ENCODE data around the gene ZNF560. TPM values are rescaled to one million over a fixed set of nuclear protein-coding genes. Genes with fewer than 3 reads are reported as not detected.

The ZNF560 gene
- total and polyA plus RNA-seq, 3 donors from 2014 or later: 8.0 to 15.4 (median 13.1) TPM

DNA sequence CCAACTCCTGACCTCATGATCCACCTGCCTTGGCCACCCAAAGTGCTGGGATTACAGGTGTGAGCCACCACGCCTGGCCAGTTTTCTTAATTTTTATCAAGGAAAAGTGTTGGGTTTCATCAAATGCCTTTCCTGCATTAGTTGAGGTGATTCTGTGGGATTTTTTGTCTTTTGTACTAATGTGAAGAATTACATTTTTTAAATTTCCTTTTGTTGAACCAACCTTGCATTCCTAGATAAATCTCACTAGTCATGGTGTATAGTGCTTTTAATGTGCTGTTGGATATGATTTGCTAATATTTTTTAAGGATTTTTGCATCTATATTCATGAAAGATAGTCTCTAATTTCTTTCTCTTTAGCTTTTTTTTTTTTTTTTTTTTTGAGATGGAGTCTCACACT is 2.4 kb upstream of the ZNF560 start:
- Histone ChIP-seq H3K27me3 (no peaks in the 10 kb centered on the region), H3K36me3 (ENCODE audit: low read depth, missing control alignments) (no peaks in the 10 kb centered on the region), H3K4me3 (no peak overlapping the region), H3K9me3 (no peaks in the 10 kb centered on the region), H3K27ac (no peak overlapping the region), H3K4me1 (no peaks in the 10 kb centered on the region)
- DNase-seq: no peak
- TF ChIP-seq, protein P1, sequence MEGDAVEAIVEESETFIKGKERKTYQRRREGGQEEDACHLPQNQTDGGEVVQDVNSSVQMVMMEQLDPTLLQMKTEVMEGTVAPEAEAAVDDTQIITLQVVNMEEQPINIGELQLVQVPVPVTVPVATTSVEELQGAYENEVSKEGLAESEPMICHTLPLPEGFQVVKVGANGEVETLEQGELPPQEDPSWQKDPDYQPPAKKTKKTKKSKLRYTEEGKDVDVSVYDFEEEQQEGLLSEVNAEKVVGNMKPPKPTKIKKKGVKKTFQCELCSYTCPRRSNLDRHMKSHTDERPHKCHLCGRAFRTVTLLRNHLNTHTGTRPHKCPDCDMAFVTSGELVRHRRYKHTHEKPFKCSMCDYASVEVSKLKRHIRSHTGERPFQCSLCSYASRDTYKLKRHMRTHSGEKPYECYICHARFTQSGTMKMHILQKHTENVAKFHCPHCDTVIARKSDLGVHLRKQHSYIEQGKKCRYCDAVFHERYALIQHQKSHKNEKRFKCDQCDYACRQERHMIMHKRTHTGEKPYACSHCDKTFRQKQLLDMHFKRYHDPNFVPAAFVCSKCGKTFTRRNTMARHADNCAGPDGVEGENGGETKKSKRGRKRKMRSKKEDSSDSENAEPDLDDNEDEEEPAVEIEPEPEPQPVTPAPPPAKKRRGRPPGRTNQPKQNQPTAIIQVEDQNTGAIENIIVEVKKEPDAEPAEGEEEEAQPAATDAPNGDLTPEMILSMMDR (IDR thresholded peaks at IDR 0.05): no peak
- no peak for TF ChIP-seq POLR2A (IDR thresholded peaks at IDR 0.05)
- intact Hi-C loops (cut with DNase I; ENCODE audit: low total_unique reads): no loop called here
- 91 to 95% methylated on average over 1 of the region's 1 CpG for WGBS, 2 donors

DNA sequence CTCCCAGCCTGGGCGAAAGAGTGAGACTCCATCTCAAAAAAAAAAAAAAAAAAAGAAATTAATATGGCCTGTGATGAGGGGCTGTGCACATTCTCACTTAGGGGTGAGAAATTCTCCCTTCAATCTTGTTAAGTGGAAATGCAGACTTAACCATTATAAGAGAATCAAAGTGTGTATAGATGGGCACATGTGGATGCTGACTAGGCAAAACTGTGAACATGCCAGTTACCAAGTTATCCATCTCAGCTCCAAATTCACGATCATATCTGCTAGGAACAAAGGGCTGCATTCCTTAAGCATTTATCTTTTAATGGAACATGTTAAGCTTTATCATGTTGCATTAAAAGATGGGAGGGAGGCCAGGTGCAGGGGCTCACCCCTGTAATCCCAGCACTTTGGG is 4.3 kb downstream of the ZNF560 start:
- H3K27ac ChIP-seq: no peak overlapping the region
- H3K27me3 ChIP-seq: no peaks in the 10 kb centered on the region
- no peak for DNase-seq
- H3K9me3 ChIP-seq: no peaks in the 10 kb centered on the region
- no peak overlapping the region for H3K4me3 ChIP-seq
- 79 to 84% methylated on average over 2 of the region's 2 CpGs for WGBS, 2 donors
- no peaks in the 10 kb centered on the region for H3K36me3 ChIP-seq (ENCODE audit: low read depth, missing control alignments)
- intact Hi-C loops (cut with DNase I; ENCODE audit: low total_unique reads): no loop called here
- no peak for TF ChIP-seq POLR2A (IDR thresholded peaks at IDR 0.05)
- TF ChIP-seq, protein P1 (IDR thresholded peaks at IDR 0.05): no peak
- no peaks in the 10 kb centered on the region for H3K4me1 ChIP-seq

DNA sequence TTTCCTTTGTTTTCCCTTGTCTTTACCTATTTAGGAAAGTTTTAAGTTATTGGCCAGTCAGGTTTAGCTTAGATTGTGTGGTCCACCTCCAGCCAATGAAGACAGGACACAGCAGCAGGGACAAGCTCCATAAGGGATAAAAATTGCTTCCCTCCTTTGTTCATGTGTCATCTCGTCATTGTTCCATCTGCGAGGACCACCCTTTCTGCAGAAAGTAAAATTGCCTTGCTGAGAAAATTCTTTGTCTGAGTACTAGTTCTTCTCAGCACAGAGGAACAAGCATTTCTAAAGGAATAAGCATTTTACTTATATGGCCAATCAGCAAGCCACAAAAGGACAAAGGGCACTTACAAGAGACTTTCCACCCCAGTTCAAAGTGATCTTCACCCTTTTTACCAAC is 11.4 kb downstream of the ZNF560 start:
- no peaks in the 10 kb centered on the region for H3K36me3 ChIP-seq (ENCODE audit: low read depth, missing control alignments)
- no peaks in the 10 kb centered on the region for H3K27me3 ChIP-seq
- H3K9me3 ChIP-seq: no peaks in the 10 kb centered on the region
- TF ChIP-seq, protein P1 (IDR thresholded peaks at IDR 0.05): no peak
- intact Hi-C loops (cut with DNase I; ENCODE audit: low total_unique reads): no loop called here
- no peak overlapping the region for H3K4me3 ChIP-seq
- 81 to 90% methylated on average over 2 of the region's 2 CpGs for WGBS, 2 donors
- no peaks in the 10 kb centered on the region for H3K4me1 ChIP-seq
- no peak overlapping the region for H3K27ac ChIP-seq
- DNase-seq: no peak

DNA sequence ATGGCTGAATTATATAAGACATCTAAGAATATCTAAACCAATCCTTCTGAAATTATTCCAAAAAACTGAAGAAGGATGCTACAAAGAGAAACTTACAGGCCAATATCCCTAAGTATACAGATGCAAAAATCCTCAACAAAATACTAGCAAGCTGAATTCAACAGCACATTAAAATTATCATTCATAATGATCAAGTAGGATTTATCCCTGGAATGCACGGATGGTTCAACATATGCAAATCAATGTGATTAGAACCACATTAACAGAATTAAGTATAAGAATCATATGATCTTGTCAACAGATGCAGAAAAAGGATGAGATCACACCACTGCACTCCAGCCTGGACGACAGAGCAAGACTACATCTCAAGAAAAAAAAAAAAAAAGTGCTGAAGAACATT is 13.3 kb downstream of the ZNF560 start:
- Histone ChIP-seq H3K4me1 (no peaks in the 10 kb centered on the region), H3K9me3 (no peaks in the 10 kb centered on the region), H3K4me3 (no peak overlapping the region), H3K27ac (no peak overlapping the region), H3K36me3 (ENCODE audit: low read depth, missing control alignments) (no peaks in the 10 kb centered on the region), H3K27me3 (no peaks in the 10 kb centered on the region)
- no peak for DNase-seq
- WGBS, 2 donors: 81 to 92% methylated on average over 2 of the region's 2 CpGs
- intact Hi-C loops (cut with DNase I; ENCODE audit: low total_unique reads): no loop called here
- no peak for TF ChIP-seq POLR2A (IDR thresholded peaks at IDR 0.05)
- TF ChIP-seq, protein P1 (IDR thresholded peaks at IDR 0.05): no peak

DNA sequence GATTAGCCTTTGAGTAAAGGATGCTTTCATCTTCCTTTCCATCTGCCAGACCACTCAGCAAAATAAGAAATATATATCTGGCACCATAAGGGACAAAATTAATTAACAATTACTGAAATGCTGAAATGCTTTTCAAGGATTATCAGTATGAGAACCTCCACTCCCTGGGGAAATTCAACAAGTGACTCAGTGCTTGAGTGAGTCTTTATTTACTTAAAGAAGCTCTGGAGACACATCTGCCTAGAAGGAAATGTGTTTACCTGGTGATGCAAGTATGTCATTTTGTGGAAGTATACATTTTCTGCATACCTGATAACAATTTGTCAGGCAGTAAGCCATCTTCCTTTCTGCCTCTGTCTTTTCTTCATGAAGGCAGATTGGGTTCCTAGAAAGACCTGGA is 23.4 kb downstream of the ZNF560 start:
- intact Hi-C loops (cut with DNase I; ENCODE audit: low total_unique reads): no loop called here
- Histone ChIP-seq H3K27me3 (no peaks in the 10 kb centered on the region), H3K27ac (no peak overlapping the region), H3K4me1 (no peaks in the 10 kb centered on the region), H3K36me3 (ENCODE audit: low read depth, missing control alignments) (no peaks in the 10 kb centered on the region), H3K4me3 (no peak overlapping the region), H3K9me3 (no peaks in the 10 kb centered on the region)
- DNase-seq: no peak
- TF ChIP-seq POLR2A (IDR thresholded peaks at IDR 0.05): no peak
- TF ChIP-seq, protein P1 (IDR thresholded peaks at IDR 0.05): no peak
